ENCODE data around the gene RAB37. TPM values are rescaled to one million over a fixed set of nuclear protein-coding genes. Genes with fewer than 3 reads are reported as not detected.

The RAB37 gene
- total and polyA plus RNA-seq, 2 of the 8 experiments (the other 6 are each of a cell fraction or from before 2014, with no cell fraction given): 5.5 to 6.1 TPM

DNA sequence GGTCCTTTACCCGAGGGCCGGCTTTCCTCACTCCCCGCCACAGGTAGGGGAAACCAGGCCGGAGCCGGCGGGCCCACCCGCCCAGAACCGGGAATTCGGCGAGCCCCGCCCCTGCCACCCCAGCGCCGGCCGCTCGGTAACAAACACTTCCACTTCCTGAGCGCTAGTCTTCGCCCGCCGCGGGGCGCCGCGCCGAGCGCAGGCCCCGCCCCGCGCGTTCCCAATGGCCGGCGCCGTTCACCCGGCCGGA lies 11.1 kb downstream of the RAB37 start (continued):
- no peak for TF ChIP-seq TEAD4 (IDR thresholded peaks at IDR 0.05; ENCODE audit: low read depth, low read length)
- TF ChIP-seq, protein P1, sequence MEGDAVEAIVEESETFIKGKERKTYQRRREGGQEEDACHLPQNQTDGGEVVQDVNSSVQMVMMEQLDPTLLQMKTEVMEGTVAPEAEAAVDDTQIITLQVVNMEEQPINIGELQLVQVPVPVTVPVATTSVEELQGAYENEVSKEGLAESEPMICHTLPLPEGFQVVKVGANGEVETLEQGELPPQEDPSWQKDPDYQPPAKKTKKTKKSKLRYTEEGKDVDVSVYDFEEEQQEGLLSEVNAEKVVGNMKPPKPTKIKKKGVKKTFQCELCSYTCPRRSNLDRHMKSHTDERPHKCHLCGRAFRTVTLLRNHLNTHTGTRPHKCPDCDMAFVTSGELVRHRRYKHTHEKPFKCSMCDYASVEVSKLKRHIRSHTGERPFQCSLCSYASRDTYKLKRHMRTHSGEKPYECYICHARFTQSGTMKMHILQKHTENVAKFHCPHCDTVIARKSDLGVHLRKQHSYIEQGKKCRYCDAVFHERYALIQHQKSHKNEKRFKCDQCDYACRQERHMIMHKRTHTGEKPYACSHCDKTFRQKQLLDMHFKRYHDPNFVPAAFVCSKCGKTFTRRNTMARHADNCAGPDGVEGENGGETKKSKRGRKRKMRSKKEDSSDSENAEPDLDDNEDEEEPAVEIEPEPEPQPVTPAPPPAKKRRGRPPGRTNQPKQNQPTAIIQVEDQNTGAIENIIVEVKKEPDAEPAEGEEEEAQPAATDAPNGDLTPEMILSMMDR (IDR thresholded peaks at IDR 0.05; ENCODE audit: control extremely low read depth in 1 of 3, insufficient read depth in 1 of 3, low read depth in 1 of 3, low read length in 3 of 3): peak in 1 of 3 experiments; percentile 3; a peak in 1 of 4 replicates

Data from H1 (cell line).